GM18519 (cell line): ENCODE measurements around the gene RBMS1.
A peak's percentile ranks its signal among the peaks of the same experiment; 100 is the strongest.
"Not testable (repeated sequence)": the region's sequence is repeated elsewhere in the genome, so short reads cannot be mapped to it uniquely, and the experiment has no call there.

Experiments
- ATAC-seq: cut with Tn5 transposase; IDR thresholded peaks from one replicate; pipeline ENCODE4 v1.9.1; 2021; ENCODE audit warnings: mild to moderate bottlenecking, moderate library complexity; ENCODE audit not compliant: unreplicated experiment, low FRiP score

The RBMS1 gene

DNA sequence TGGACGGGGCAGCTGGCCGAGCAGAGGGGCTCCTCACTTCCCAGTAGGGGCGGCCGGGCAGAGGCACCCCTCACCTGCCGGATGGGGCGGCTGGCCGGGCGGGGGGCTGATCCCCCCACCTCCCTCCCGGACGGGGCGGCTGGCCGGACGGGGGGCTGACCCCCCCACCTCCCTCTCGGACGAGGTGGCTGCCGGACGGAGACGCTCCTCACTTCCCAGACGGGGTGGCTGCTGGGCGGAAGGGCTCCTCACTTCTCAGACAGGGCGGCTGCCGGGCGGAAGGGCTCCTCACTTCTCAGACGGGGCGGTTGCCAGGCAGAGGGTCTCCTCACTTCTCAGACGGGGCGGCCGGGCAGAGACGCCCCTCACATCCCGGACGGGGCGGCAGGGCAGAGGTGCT is 54.6 kb downstream of the RBMS1 start:
- not testable (repeated sequence) for ATAC-seq

DNA sequence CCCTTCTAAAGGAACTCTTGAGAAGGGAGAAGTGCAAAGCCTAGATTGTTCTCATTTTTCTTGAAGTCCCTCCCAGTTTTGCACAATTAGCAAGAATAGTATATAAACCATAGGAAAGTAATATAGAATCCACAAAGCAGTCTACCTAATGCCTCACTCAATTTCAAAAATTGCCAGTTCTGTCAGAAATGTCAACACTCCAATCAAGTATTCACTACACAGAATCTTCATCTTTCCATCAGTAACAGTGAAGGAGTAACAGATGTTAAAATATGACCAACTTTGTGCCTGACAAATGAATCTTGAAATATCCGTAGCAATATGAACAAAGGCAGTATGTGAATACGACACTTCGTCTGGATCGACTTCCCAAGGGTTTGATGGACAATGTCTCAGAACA is 56.3 kb downstream of the RBMS1 start:
- ATAC-seq, result no peak

DNA sequence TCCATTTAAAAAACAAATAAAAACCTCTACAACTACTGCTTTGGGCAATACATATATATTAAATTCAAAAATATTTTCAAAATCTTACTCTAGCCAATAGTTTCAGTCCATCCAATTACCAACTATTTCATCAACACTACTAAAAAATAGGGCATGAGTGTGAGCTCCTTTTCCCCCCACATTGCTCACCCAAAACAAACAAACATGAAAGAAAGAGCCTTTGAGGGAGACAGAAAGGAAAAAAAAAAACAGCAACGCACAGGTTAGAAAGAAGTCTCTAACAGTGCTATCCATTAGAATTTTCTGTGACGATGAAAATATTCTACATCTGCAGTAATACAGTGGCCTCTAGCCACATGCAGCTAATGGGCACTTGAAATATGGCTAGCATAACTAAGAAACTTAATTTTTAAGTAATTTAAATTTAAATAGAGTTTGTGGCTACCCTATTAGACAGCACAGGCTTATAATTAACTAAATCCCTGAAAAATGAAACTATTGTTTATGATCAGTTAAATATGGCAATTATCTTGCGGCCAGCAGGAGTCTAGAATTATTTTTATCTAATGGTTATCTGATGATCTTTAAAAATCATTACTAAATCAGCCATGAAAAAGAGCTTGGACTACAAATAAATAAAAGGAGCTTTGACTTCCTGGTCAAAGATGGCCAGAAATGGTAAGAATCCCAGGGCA is 59.2 kb downstream of the RBMS1 start:
- no peak for ATAC-seq

DNA sequence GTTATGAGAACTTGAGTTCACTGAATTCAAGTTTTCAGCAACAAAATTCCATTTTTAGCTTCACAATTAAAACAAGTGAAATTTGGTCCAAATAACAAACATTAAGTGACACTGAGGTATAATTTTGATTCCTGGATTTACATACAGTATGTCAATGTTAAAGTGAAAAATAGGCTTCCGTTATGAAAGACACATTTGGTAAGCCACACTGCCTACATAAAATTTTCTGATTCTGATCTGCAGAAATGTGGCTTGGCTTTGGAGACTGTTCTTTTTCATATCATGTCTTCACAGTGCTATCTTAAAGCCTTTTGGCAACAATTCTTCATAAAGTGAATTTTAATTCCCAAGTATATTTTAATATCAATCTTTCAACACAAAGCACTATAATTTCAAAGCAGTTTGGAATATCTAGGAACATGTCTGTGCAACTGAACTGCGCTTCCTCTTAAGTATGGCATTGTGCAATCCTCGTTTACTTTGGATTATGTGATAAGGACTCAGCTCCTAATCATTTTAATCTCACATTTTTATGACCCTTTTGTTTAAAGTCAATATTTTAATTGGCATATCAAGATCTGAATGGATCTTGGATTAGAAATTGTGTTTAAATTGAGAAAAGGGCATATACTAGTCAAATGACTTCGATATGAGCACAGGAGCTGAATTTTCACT is 60.0 kb downstream of the RBMS1 start:
- ATAC-seq, result no peak

DNA sequence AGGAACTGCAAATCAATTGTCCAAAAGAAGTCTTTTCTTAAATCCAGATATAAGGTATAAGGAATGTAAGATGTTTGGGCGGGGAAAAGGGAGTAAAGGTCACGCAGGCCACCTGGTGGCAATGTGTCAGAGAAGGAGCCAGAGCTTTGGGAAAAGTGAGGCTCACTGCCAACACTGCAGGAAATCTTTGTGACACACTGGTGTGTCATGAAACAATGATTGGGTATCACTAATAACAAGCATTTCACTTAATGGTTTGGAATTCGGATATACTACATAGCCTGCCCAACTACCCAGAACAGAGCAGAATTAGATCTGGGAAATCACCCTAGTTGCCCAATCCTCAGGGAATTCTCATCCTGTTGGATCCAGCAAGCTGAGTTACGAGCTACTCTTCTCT is 61.0 kb downstream of the RBMS1 start:
- no peak for ATAC-seq

DNA sequence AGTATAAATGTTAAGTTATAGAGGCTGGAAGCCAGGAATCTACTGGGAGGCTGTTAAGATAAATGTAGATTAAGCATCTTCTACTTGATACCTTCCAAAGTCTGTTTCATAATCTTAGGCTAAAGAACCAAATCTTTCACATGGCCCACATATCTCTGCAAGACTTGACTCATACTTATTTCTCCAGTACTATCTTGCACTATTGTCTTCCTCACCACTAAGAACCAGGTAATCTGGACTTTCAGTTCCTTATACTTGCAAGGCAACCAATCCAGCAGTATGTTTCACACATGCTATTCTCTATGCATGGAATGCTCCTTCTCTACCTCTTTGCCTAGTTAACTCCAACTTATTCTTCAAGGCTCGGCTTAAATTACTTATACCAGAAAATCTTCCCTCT is 62.2 kb downstream of the RBMS1 start:
- peak; percentile 50 for ATAC-seq

DNA sequence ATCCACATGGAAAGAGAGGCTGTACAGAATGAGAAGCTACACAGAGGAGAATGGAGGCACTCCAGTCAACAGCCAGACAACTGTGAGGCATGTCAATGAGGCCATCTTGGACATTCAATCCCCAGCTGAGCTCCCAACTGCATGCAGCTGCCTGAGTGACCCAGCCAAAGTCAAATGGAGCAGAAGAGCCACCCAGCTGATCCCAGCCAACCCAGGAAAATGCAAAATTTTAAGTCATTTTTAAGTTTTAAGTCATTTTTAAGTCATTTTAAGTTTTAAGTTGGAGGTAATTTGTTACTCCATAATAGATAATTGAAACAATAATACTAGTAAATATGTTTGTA is 63.6 kb downstream of the RBMS1 start:
- no peak for ATAC-seq

DNA sequence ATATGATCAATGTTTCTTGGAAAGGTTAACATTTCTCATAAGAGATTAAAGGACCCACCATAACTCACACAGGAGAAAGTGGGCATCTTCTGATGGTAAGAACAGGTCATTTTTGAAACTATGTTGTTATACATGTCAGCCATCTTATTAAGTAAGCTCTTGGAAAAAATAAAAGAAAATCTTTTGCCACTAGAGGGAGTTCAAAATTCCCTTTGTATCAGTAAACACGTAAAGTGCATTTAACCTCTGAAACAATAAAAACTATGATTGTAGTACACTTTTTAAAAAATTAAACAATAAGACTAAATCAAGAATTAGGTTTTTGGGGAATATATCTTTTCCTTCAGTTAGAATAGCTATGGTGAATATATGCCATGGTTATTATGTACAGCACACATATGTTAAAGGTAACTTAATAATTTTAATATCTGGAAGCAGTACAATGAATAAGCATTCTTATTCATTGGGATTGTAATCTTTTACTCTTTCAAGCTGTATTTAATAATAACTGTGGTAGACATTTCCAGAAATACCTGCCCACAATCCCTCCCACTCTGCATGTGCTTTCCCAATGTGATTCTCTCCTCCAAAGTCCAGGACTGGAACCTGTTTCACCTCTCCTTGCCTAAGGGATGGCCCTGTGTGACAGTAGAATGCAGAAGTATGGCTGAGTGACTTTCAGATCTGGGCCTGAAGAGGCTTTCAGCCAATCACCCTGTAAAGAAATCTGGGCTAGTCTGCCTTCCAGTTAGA is 64.2 kb downstream of the RBMS1 start:
- no peak for ATAC-seq

DNA sequence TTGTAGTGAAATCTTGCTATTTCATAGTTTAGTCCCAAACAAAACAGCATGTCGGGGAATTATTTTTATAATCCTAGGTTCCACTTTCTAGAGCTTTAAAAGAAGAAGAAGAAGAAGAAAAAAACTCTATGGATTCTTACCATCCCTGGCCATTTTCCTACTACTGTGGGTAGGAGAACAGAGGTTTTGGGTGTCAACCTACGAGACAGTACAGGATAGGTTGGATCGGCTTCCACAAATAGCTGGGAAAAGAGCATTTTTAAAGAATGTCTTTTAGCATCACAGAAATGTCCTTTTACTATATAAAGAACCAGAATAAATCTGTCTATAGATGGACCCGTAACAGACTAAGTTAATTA is 65.2 kb downstream of the RBMS1 start:
- no peak for ATAC-seq

DNA sequence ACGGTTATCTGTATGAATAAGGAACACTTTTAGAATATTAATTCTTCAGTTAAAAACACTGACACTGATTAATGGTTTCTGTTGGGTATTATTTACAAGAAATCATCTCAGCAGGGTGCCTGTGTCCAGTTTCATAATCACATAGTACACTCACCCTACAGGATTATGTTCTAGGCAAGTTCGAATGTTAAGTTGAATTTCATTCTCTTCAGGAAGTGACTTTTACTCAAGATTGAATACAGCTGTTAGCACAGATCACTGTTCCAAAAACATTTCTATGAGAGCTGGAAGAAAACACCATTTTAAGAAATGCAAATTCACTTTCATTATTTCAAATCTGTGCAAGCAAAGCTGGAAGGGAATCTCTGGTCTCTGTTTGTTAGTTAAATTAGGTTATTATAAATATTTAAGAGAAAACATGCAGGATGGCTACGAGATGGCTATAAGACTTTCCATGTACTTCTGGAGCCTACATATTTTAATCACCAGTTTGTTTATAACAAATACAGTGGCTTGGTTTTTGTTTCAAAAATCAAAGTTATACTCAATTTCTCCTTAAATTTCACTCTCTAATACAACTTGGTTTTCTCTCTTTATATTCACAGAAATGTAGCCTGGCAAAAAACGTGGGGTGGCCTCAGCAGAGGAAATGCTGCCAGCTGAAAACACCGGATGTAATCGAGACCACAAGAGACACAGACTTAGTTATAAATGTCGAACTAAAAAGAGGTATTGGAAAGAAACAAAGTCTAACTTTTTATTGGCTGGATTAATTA is 65.8 kb downstream of the RBMS1 start:
- ATAC-seq, result peak; percentile 46

DNA sequence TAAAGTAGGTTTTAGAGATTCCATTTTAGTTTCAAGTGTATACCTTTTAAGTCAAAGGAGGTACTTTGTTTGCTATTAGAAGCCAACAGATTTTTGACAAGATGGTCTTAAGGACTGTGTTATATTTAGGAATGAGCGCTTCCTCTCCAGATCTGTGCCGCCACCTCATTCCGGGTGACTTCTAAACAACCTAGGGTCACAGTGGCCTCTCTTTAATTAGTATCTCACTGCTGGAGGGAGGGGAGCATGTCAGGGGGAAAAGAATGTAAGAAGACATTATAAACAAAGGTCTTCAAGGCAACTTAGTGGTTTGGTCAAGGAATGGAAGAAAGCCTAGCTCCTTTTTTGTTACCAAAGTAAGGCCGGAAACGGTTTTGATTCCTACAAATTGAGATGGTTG is 67.0 kb downstream of the RBMS1 start:
- no peak for ATAC-seq

DNA sequence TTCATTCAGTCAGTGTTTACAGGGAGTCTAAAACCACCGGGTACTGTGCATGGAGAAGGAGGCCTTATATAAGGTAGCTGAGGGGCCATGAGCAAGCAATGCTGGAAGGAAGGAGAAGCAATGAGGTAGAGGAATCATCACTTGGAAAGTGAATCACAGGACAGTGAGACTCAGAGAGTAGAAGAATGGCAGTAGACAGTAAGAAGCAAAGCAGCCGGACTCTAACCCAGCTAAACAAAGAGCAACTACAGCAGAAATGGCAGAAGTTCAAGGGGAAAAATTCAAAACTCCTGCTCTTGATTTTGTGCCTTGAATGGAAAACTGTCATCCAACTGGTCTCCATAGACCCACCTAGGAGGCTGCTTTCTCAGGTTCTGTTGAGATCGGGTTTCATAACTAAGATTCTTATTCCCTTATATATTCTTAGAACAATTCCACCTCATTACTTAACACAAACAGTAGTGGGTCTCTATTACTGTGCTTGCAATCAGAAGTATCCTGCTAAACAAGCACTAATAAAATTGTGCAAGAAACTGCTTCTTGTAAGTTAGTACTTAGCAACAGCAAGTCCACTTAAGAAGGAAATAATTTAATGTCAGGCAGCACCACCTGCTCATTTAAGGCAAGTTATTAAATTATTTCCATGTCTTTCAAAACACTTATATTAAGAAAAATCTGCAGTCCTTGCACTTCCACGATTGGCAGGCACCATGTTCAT is 68.0 kb downstream of the RBMS1 start:
- ATAC-seq, result no peak

DNA sequence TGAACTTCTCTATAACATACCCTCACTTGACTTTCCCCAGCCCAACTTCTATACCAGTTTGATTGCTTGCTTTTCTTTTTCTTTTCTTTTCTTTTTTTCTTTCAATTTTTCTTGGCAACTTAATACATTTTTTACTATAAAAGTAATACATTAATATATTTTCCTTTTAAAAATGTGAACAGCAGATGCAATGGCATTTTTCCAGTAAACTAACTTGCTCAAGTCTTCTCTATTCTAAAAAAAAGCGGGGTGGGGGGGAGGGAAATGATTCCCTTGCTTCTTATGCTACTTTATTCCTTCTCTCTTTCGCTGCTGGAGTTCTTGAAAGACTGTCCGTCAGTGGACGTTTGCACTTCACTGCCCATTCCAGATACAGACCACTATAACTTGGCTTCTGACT is 70.5 kb downstream of the RBMS1 start:
- no peak for ATAC-seq

DNA sequence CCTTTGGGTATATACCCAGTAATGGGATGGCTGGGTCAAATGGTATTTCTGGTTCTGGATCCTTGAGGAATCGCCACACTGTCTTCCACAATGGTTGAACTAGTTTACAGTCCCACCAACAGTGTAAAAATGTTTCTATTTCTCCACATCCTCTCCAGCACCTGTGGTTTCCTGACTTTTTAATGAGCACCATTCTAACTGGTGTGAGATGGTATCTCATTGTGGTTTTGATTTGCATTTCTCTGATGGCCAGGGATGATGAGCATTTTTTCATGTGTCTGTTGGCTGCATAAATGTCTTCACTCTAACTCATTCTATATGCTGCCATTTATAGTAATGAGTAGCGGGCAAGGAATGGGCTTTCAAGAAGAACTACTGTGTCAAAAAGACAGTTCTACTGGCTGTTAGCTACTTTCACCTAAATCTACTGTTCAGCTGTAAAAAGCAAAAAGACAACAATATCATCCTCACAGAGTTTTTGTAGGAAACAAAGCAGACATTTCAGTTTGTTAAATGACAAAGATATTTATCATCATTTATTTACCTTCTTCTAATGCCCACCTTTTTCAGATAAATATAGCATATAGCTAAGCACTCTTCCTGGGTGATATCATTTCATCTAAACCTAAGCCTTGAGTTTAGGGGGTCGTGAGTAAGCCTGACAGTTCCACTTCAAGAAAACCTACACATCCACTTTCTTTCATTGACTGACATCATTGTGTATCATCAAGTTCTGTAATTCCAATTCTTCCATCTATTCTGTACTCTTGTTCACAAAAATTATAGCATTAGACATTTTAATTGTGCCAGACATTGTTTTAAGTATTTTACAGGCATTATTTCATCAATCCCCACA is 71.7 kb downstream of the RBMS1 start:
- not testable (repeated sequence) for ATAC-seq

DNA sequence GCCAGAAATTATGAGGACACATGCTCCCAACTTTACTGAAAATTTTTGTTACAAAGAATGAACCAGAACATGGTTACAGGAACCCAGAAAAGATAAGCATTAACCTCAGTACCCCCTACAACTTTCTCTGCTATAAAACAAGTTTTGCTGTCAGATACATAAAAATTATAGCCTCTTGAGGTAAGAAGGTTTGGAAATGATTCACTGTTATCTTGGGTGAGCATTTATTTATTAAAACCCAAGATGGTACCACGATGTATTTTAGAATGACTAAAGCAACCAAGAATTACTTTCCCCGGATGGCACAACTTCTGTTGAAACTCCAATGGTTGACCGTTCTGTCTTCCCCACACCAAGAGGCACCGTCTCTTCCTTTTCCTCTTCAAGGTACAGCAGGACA is 72.9 kb downstream of the RBMS1 start:
- ATAC-seq, result no peak

DNA sequence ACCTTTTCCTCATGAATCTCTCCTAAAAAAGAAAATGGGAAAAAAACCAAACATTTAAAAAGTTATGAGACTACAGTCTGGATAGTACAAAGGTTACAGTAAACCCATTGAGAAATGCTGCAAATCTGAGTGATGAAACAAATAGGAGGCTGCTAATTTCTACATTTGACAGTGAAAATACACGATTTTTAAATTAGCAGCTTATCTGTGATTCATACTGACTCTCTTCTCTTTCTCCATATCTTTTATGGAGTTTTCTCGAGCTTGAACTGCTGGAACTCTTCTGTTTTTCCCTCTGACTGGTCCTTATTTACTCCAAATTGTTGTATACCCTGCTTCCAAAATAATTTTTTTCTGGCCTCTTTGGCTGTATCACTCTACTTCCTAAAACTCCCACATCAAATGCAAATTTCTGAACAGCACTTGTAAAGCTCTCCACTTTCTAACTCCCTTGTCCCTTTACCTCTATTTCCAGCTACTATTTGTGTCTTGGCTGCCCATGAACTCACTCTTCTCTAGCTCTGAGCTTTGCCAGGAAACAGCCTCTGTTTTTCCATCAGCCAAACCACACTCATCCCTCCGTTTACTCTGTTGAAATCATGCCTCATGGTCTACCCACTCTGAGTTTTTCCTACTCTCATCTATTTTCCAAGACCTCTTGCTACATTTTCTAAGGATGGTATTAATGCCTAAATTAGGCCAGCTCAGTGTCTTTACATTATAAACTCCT is 73.7 kb downstream of the RBMS1 start:
- ATAC-seq, result no peak

DNA sequence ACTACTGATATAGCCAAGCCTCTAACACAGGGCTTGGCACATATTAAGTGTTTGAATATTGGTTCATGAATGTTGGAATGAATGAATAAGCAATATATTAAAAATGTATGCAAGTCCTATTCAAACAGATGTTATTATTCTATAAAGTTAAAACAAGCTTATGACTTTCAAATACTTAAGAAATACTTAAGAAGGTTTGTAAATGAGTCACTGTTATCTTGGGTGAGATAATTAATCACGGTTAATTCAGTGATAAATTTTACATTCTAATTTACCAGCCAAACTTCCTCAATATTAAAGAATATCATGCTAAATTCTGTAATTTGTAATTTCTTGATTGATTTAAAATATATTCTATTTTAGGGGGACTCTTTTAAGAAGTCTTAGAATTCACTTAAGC is 74.8 kb downstream of the RBMS1 start:
- ATAC-seq, result no peak

DNA sequence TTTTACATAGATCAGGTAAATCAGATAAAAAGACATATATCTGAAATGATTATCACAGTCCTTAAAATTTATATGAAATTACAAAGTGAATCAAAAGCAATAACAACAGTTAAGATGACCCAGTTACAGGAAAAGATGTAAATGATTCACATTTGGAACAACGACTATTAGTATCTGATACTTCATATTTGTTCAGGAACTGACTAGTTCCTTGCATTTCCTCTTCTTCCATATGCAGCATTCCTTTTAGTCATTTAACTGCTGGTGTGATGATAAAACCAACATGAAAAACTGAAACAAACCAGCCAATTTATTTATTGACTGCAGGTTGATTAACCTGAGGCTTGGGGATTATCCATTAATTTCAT is 75.2 kb downstream of the RBMS1 start:
- ATAC-seq, result no peak
